Measurements from ENCODE around the gene CCDC157. TPM values are rescaled to one million over a fixed set of nuclear protein-coding genes. Genes with fewer than 3 reads are reported as not detected.
"Not testable (repeated sequence)": the region's sequence is repeated elsewhere in the genome, so short reads cannot be mapped to it uniquely, and the experiment has no call there.

CCDC157 gene
- polyA plus RNA-seq, 3 donors: 0.50 to 3.7 (median 0.54) TPM

DNA sequence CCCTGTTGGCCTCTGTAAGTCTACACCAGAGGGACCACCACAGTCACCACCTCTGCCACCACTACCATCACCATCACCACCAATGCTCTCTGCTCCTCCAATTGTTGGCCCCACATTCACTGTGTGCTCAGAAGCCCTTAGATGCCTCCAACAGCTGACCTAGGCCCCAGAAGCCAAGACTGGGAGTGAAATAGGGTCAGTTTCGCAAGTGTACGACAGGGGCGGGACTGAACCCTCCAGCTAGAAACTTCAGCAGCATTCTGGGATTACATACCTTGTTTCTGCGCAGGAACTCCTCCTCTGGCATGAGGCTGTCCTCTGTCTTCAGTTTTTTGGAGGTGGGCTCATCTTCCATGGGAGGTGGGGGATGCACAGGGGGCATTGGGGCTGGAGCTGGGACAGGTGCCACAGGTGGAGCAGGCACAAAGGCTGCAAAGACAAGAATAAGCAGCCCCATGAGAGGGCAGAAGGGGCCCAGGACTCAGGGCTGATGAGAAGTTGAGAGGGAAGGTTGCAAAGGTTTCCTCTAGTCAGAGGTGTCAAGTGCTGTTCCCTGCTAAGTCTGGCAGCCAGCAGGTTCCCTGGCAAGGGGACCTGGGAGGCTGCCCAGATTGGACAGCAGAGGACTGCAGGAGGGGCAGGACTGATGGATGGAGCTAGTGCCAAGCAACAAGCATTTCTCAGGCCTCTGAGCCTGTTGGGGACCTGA lies 19.9 kb upstream of the CCDC157 start:
- 78% methylated on average over 4 of the region's 4 CpGs for WGBS (ENCODE audit: insufficient coverage)
- peaks cover 54% of the 10 kb centered on the region for H4K20me1 ChIP-seq (ENCODE audit: insufficient read depth, low read length)
- Mint-ChIP-seq H3K36me3 (peaks cover 98 to 99% of the 10 kb centered on the region in 2 donors), H3K4me3 (no peak overlapping the region), H3K4me1 (no peaks in the 10 kb centered on the region), H3K27me3 (ENCODE audit: low read depth in 3 of 3) (peaks cover 0 to 2% (median 0%) of the 10 kb centered on the region in 3 donors), H3K9me3 (peaks cover 0 to 2% (median 0%) of the 10 kb centered on the region in 7 donors), H3K27ac (peak overlapping the region in 4 of 7 donors; percentile 6 to 78 (median 34))
- H3K9me3 ChIP-seq (replicated peaks in 1 of 2; ENCODE audit: control insufficient read depth in 1 of 2, insufficient read depth in 1 of 2, low read length in 2 of 2): no peaks in the 10 kb centered on the region
- H3K79me2 ChIP-seq (ENCODE audit: insufficient read depth, low read length): no peaks in the 10 kb centered on the region
- H3K4me2 ChIP-seq (replicated peaks; ENCODE audit: extremely low read depth, low read length, poor library complexity, severe bottlenecking): no peak overlapping the region
- H2AFZ ChIP-seq (ENCODE audit: insufficient read depth, low read depth, low read length, poor library complexity, severe bottlenecking): no peak overlapping the region
- no peaks in the 10 kb centered on the region for H3K27me3 ChIP-seq (ENCODE audit: control insufficient read depth in 2 of 2, insufficient read depth in 2 of 2, low read length in 2 of 2)
- H3K4me1 ChIP-seq (ENCODE audit: control insufficient read depth in 1 of 2, insufficient read depth in 2 of 2, low read length in 2 of 2): no peaks in the 10 kb centered on the region
- TF ChIP-seq, protein P1, sequence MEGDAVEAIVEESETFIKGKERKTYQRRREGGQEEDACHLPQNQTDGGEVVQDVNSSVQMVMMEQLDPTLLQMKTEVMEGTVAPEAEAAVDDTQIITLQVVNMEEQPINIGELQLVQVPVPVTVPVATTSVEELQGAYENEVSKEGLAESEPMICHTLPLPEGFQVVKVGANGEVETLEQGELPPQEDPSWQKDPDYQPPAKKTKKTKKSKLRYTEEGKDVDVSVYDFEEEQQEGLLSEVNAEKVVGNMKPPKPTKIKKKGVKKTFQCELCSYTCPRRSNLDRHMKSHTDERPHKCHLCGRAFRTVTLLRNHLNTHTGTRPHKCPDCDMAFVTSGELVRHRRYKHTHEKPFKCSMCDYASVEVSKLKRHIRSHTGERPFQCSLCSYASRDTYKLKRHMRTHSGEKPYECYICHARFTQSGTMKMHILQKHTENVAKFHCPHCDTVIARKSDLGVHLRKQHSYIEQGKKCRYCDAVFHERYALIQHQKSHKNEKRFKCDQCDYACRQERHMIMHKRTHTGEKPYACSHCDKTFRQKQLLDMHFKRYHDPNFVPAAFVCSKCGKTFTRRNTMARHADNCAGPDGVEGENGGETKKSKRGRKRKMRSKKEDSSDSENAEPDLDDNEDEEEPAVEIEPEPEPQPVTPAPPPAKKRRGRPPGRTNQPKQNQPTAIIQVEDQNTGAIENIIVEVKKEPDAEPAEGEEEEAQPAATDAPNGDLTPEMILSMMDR (IDR thresholded peaks at IDR 0.05): no peak
- intact Hi-C loops (cut with micrococcal nuclease): no loop called here
- peak overlapping the region in 1 of 2 donors; percentile 41 for H3K27ac ChIP-seq (ENCODE audit: low read depth in 1 of 2, low read length in 2 of 2)
- peaks cover 99% of the 10 kb centered on the region in 2 donors for H3K36me3 ChIP-seq (replicated peaks in 1 of 2; ENCODE audit: control insufficient read depth in 1 of 2, insufficient read depth in 2 of 2, low read length in 2 of 2)
- H3K9ac ChIP-seq (ENCODE audit: insufficient read depth, low read length, poor library complexity, severe bottlenecking): no peak overlapping the region
- no peak for DNase-seq
- H3K4me3 ChIP-seq (replicated peaks in 1 of 3; ENCODE audit: low read depth in 2 of 3, low read length in 3 of 3): no peak overlapping the region

DNA sequence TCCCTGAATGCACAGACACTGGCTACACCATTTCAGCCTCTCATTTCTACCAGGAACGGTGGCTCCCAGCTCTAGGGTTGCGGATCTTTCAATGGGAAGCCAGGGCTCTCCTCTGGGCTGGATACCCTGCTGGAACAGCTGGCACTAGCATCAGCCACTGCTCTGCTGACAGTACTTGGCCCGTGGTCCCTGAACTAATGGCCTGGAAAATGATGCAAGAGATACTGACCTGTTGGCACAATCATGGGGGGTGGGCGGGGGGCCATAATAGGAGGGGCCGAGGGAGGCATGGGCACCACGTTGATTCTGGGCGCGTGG lies 19.4 kb upstream of the CCDC157 start:
- peaks cover 99 to 100% of the 10 kb centered on the region in 2 donors for H3K36me3 Mint-ChIP-seq
- TF ChIP-seq, protein P1 (IDR thresholded peaks at IDR 0.05): no peak

DNA sequence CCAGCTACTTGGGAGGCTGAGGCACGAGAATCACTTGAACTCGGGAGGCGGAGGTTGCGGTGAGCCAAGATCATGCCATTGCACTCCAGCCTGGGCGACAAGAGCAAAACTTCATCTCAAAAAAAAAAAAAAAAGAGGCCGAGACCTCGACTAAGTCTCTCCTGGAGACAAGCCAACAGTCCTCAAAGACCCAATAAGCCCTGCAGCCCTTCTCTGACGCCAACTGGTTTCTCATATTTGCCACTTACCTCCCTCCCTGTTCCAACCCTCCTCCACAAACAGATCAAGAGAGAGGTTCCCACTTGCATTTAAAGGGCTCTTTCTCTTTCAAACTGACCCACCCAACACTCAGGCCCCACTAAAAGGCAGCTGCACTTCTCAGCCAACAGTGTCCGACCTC lies 18.5 kb upstream of the CCDC157 start:
- H3K9me3 Mint-ChIP-seq; H3K27ac ChIP-seq (ENCODE audit: low read depth in 1 of 2, low read length in 2 of 2); H3K4me3 ChIP-seq (replicated peaks in 1 of 3; ENCODE audit: low read depth in 2 of 3, low read length in 3 of 3); H3K4me2 ChIP-seq (replicated peaks; ENCODE audit: extremely low read depth, low read length, poor library complexity, severe bottlenecking); H3K27me3 Mint-ChIP-seq (ENCODE audit: low read depth in 3 of 3); H3K9me3 ChIP-seq (replicated peaks in 1 of 2; ENCODE audit: control insufficient read depth in 1 of 2, insufficient read depth in 1 of 2, low read length in 2 of 2); H3K4me3 Mint-ChIP-seq; intact Hi-C loops (cut with micrococcal nuclease); H3K27me3 ChIP-seq (ENCODE audit: control insufficient read depth in 2 of 2, insufficient read depth in 2 of 2, low read length in 2 of 2); H3K79me2 ChIP-seq (ENCODE audit: insufficient read depth, low read length); H3K4me1 Mint-ChIP-seq; DNase-seq; H3K4me1 ChIP-seq (ENCODE audit: control insufficient read depth in 1 of 2, insufficient read depth in 2 of 2, low read length in 2 of 2); H3K9ac ChIP-seq (ENCODE audit: insufficient read depth, low read length, poor library complexity, severe bottlenecking); H2AFZ ChIP-seq (ENCODE audit: insufficient read depth, low read depth, low read length, poor library complexity, severe bottlenecking): not testable (repeated sequence)
- Histone ChIP-seq H4K20me1 (ENCODE audit: insufficient read depth, low read length) (peaks cover 59% of the 10 kb centered on the region), H3K36me3 (replicated peaks in 1 of 2; ENCODE audit: control insufficient read depth in 1 of 2, insufficient read depth in 2 of 2, low read length in 2 of 2) (peaks cover 99 to 100% of the 10 kb centered on the region in 2 donors)
- Mint-ChIP-seq H3K36me3 (peaks cover 99 to 100% of the 10 kb centered on the region in 2 donors), H3K27ac (peak overlapping the region in 3 of 7 donors; percentile 21 to 57 (median 22))
- WGBS (ENCODE audit: insufficient coverage): 93% methylated on average over 6 of the region's 9 CpGs

More for the DNA sequence above, 19.4 kb upstream of the CCDC157 start:
- WGBS (ENCODE audit: insufficient coverage): 100% methylated on average over 8 of the region's 8 CpGs
- H2AFZ ChIP-seq (ENCODE audit: insufficient read depth, low read depth, low read length, poor library complexity, severe bottlenecking): no peak overlapping the region
- no peaks in the 10 kb centered on the region for H3K27me3 ChIP-seq (ENCODE audit: control insufficient read depth in 2 of 2, insufficient read depth in 2 of 2, low read length in 2 of 2)
- no peaks in the 10 kb centered on the region for H3K79me2 ChIP-seq (ENCODE audit: insufficient read depth, low read length)
- no peak overlapping the region for H3K4me2 ChIP-seq (replicated peaks; ENCODE audit: extremely low read depth, low read length, poor library complexity, severe bottlenecking)
- no peak for DNase-seq
- no peak overlapping the region for H3K4me3 ChIP-seq (replicated peaks in 1 of 3; ENCODE audit: low read depth in 2 of 3, low read length in 3 of 3)
- H3K9ac ChIP-seq (ENCODE audit: insufficient read depth, low read length, poor library complexity, severe bottlenecking): no peak overlapping the region
- H3K4me1 Mint-ChIP-seq: no peaks in the 10 kb centered on the region
- no peak overlapping the region for H3K4me3 Mint-ChIP-seq
- peak overlapping the region in 3 of 7 donors; percentile 5 to 22 (median 21) for H3K27ac Mint-ChIP-seq
- no peak overlapping the region for H3K27ac ChIP-seq (ENCODE audit: low read depth in 1 of 2, low read length in 2 of 2)
- peaks cover 56% of the 10 kb centered on the region for H4K20me1 ChIP-seq (ENCODE audit: insufficient read depth, low read length)
- intact Hi-C loops (cut with micrococcal nuclease): no loop called here
- H3K9me3 Mint-ChIP-seq: peaks cover 0 to 2% (median 0%) of the 10 kb centered on the region in 7 donors
- no peaks in the 10 kb centered on the region for H3K4me1 ChIP-seq (ENCODE audit: control insufficient read depth in 1 of 2, insufficient read depth in 2 of 2, low read length in 2 of 2)
- H3K27me3 Mint-ChIP-seq (ENCODE audit: low read depth in 3 of 3): peaks cover 0 to 2% (median 0%) of the 10 kb centered on the region in 3 donors
- H3K9me3 ChIP-seq (replicated peaks in 1 of 2; ENCODE audit: control insufficient read depth in 1 of 2, insufficient read depth in 1 of 2, low read length in 2 of 2): no peaks in the 10 kb centered on the region
- peaks cover 99 to 100% of the 10 kb centered on the region in 2 donors for H3K36me3 ChIP-seq (replicated peaks in 1 of 2; ENCODE audit: control insufficient read depth in 1 of 2, insufficient read depth in 2 of 2, low read length in 2 of 2)
